M059J (cell line): ENCODE measurements around the gene KCNK4. TPM values are rescaled to one million over a fixed set of nuclear protein-coding genes. Genes with fewer than 3 reads are reported as not detected.

Experiments
- DNase-seq: peaks from one replicate; pipeline ENCODE4 v3.0.0-alpha.2; 2012; ENCODE audit warnings: low read depth
- total RNA-seq: library from RNA; depleted of rRNA; stranded (reverse); fragments of >200 nt; shearing (Covaris generic); gene quantifications from 2 replicates; pipeline ENCODE4 v1.2.3, GENCODE V29; 2014

The KCNK4 gene
- total RNA-seq, 1 experiment from 2014 or later: 0.10 TPM

DNA sequence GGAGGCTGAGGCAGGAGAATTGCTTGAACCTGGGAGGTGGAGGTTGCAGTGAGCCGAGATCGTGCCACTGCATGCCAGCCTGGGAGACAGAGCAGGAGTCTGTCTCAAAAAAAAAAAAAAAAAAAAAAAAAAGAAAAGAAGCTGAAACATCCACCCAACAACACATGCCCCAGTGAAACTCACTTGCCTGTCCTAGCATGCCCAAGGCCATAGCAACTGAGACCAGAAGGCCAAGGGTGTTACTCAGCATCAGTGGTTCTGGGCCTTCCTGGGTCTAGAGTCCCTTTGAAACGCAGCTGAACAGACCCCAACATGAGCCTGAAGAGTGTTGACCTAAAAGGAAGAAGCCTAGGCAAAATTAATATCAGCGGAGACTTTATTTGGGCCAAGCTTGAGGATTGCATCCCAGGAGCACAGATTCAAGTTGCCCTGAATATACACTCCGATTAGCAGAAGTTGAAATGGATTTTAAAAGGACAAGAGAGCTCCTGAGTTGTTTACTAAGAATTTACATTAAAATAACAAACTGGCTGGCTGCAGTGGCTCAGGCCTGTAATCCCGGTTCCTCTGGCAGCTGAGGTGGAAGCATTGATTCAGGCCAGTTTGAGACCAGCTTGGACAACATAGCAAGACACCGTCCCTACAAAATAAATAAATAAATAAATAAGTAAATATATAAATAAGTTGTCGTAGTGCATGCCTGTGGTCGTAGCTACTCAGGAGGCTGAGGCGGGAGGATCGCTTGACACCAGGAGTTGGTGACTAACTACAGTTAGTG is 33.8 kb downstream of the KCNK4 start:
- no peak for DNase-seq

DNA sequence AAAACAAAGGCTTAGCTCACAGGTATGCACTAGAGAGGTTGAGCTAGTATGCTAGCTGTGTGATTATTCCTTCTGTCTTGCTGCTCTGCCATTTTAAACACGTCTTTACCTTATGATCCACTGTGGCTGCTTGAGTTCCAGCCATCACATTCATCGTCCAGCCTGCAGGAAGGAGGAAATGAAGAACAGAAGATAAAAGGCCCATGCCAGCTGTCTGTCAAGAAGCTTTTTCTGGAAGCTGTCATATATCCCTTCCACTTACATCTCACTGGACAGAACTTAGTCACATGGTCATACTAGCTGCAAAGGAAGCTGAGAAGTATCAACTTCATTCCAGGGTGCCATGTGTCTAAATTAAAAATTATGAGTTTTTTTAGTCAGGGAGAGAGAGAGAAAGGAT is 36.3 kb downstream of the KCNK4 start:
- no peak for DNase-seq

DNA sequence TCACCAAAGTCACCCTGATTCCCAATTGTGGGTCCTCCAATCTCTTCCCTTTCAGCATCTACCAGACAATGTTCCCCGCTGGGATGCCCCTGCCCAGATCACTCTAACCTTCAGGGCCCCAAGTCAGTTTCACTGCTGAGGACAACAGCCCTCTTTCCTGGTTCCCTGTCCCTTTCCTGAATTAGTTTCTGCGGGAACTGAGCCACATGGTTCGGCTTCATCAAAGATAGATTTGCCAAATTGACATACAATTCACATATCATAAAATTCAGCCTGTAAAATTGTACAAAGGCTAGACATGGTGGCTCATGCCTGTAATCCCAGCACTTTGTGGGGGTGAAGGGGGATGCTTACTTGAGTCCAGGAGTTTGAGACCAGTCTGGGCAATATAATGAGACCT is 36.9 kb downstream of the KCNK4 start:
- no peak for DNase-seq

DNA sequence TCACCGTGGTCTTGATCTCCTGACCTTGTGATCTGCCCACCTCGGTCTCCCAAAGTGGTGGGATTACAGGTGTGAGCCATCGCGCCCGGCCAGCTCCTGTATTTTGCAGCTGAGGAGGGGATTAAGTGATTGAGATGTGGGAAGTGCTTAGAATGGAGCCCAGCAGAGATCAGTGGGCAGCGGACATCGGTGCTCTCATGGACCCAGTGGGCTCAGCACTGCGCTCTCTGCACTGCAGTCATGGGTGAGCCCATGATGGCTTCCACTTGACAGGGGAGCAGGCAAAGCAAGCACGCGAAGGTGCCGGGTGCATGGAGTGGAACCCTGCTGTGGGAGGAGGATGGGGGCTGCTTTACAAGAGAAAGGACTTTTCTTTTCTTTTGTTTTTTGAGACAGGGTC is 39.8 kb downstream of the KCNK4 start:
- DNase-seq: no peak

DNA sequence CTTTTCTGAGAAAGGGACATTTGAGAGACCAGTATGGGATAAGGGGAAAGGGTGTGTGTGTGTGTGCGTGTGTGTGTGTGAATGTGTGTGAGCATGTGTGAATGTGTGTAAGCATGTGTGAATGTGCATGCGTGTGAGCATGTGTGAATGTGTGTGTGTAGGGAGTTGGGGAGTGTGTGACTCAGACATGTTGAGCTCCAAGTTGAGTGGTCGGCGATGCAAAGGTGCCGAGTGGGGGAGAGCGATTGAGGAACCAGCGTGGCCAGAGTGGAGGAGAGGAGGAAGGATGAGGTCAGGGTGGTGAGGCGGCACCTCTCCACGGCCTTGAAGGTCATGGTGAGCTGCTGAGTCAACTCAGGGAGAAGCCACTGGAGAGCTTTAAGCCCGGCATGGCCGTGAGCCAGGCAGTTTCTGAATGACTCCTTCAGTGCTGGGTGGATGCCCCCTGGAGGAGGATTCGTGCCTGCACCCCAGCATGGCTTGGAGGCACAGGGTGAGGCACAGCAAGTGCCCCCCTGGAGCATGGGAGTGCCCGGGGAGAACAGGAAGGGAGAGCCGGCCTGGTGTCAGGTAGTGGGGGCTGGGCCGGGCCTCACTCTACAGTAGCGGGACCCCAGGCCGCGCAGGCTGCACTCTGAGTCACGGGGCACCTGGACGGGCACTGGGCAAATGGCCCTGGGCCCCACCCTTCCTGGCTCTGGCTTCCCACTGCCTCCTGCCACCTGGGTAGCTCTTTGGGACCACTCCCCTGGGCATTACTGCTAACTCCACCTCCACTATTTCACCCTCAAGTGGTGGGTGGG is 40.7 kb downstream of the KCNK4 start:
- DNase-seq: peak; percentile 96

DNA sequence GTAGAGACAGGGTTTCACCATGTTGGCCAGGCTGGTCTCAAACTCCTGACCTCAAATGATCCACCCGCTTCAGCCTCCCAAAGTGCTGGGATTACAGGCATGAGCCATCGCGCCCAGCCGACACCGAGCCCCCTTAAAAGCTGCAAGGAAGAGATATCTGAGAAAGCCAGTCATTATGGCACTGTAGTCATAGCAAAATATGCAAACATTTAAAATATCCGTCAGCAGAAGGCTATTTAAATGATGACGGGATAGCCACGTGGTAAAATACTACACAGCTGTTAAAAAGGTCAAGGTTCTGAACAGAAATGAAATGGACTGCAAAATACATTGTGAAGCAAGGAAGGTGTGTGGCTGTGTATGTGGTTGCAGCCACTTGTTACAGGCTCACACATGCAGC is 42.5 kb downstream of the KCNK4 start:
- DNase-seq: no peak

DNA sequence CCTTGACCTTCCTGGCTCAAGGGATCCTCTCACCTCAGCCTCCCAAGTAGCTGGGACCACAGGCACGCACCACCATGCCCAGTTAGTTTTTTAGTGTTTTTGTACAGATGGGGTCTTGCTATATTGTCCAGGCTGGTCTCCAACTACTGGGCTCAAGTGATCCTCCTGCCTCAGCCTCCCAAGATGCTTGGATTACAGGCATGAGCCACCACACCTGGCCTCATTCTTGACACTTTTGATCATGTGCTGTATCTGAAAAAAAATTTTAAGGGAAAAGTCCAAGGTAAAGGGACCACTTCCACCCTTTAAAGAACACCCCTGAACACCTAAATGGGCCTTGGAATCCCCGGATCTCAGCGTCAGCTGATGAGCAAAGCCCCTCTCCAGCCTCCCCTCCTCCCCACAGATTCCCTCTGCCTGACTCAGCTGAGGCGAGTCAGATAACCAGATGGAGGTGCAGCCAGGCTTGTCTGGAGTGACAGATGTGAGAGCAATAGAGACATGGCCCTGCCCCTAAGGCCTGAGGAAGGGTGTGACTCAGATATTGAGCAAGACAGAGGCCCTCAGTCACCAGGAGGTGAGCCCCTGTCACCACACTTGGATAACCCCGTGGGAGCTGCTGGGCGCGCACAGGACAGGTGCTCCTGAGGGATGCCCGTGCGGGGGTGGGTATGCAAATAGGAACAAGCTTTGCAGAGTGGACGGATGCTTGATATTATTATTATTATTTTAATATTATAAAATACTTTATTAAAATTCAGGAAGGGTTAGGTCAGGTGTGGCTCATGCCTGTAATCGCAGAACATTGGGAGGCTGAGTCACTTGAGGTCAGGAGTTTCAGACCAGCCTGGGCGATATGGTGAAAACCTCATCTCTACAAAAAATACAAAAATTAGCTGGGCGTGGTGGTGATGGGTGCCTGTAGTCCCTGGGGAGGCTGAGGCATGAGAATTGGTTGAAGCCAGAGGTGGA is 43.9 kb downstream of the KCNK4 start:
- DNase-seq: peak; percentile 99

DNA sequence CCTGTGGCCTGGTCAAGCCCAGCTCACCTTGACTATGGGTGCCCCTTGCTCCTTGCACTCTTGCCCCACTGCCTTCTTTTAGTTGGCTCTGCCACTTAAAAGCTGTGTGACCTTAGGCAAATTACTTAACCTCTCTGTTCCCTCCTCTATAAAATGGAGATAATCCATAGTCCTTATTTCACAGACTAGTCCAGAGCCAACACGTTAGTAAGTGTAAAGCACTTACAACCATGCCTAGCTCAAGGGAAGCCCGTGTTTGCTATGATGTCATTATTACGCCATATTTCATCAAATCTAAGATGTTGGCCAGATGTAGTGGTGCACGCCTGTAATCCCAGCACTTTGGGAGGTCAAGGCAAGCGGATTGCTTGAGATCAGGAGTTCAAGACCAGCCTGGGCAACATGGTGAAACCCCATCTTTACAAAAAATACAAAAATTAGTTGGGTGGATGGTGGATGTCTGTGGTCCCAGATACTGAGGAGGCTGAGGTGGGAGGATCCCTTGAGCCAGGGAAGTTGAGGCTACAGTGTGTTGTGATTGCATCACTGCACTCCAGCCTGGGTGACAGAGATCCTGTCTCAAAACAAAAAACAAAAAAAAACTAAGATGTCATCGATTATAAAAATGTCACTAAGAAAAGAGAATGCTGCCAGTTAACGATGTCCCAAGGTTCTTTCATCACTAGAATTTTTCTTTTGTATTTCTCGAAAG is 46.6 kb downstream of the KCNK4 start:
- no peak for DNase-seq

DNA sequence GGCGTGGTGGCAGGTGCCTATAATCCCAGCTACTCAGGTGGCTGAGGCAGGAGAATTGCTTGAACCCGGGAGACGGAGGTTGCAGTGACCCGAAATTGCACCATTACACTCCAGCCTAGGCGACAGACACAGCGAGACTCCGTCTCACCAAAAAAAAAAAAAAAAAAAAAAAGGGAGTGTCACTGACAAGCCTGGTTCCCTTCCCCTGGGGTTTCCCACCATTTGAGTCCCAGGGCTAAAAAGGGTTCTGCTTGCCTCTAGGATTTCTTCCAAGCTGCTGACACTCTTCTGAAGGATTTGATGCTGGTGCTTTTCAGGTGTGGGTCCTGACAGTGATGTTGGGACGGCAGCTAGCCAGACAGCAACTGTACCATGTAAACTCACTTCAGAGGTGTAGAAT is 47.6 kb downstream of the KCNK4 start:
- no peak for DNase-seq

DNA sequence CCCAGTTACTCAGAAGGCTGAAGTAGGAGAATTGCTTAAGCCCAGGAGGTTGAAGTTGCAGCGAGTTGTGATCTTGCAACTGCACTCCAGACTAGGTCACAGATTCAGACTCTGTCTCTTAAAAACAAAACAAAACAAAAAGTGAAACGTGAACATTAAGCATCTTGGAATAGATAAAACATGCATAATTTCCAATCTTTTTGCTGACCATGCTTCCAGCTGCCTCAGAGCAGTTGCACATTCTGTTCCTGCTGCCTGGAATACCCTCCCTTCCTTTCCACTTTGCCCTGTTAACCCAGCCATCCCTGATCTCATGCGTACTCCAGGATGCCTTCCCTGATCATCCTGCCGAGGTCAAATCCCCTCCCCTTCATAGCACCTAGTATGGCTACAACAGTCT is 48.2 kb downstream of the KCNK4 start:
- no peak for DNase-seq

DNA sequence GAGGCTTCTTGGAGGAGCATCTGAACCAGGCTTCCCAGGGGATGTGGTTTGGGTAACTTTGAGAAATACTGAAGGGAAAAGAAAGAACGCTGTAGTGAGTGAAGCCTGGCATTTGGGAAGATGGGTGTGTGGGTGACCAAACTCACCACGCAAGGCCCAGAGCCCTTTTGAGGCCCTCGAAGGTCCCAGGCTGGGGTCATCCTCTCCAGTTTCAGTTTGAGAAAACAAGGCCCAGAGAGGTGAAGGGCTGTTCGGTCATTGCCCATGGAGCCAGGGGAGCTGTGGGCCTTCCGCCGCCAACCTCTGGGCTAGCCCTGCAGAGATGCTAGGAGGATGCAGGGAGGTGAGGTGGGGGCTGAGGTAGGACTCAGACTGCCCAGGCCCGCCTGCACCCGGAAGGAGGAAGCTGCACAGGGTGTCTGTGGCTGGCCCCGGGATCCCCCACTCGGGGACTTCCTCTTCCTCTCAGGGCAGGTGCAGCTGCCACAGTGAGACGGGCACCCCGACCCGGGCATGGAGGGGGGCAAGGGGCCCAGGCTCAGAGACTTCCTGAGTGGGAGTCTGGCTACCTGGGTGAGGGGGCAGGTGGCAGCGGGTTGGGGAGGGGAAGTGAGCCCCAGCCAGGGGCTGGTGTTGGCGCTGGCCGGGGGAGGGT is 48.8 kb downstream of the KCNK4 start, which contains the start of gene CCDC88B:
Gene CCDC88B, plus strand, starts transcription at position 451 of the 655 bp plus-strand sequence. Its CDS starts 63 bp downstream, at position 514.
- no peak for DNase-seq

DNA sequence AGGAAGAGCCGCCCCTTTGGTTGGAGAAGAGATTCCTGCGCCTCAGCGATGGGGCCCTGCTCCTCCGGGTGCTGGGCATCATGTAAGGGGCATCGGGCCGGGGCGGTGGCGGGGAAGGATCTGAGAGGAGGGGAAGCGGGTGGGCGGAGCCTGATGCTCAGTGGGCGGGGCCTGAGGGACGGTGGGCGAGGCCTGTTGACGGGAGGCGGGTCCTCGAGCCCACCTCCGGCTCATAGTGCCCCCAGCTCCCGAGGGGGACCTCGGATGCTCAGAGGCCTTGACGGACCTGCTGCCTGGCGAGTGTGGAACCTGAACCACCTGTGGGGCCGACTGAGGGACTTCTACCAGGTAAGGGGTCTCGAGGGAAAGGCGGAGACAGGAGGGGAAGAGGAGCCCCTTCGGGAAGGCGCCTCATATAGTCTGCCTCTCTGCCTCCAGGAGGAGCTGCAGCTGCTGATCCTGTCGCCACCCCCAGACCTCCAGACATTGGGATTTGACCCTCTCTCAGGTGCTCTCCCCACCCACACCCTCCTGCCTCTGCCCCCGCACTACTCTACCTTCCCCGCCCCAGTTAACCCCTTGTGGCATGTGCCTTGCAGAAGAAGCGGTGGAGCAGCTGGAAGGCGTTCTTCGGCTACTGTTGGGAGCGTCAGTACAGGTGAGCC is 49.7 kb downstream of the KCNK4 start:
- DNase-seq: no peak

DNA sequence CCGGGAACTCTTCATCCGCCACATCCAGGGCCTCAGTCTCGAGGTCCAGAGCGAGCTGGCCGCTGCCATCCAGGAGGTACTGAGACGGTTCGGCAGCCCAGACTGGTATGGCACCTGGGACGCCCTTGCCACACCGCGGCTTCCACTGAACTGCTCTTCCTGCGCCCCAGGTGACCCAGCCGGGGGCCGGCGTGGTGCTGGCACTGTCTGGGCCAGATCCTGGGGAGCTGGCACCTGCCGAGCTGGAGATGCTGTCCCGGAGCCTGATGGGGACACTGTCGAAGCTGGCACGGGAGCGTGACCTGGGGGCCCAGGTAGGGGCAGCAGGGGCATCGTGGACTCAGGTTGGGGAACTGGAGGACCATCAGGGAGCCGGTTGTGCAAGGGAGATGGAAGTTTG is 50.3 kb downstream of the KCNK4 start:
- no peak for DNase-seq

DNA sequence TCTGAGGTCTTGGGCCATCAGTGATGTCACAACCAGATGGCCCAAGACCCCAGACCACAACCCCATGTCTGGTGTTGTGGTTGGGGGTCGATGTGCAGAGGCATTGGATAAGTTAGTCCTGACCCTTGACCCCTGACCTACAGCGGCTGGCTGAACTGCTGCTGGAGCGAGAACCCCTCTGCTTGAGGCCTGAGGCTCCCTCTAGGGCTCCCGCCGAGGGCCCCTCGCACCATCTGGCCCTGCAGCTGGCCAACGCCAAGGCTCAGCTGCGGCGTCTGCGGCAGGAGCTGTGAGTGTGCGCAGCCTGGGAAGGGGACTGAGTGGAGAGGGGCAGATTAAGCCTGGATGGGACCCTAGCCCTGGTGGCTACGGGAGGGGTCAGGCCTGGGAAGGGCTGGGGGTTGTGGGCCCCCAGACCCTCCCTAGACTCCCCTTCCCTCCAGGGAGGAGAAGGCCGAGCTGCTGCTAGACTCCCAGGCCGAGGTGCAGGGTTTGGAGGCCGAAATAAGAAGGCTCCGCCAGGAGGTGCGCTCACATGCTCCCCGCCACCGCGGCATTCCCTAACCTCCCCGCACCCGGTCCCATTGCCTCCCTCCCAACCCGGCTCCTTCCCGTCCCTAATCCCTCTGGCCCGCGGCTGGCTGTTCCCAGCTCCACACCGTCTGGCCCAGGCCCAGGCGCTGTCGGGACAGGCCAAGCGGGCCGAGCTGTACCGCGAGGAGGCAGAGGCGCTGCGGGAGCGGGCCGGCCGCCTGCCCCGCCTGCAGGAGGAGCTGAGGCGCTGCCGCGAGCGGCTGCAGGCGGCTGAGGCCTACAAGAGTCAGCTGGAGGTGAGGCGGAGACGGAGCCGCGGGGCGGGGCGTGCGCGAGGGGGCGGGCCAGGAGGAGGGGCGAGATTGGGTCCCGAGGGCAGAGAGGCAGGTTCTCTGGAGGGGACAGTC is 51.0 kb downstream of the KCNK4 start:
- peak; percentile 83 for DNase-seq

DNA sequence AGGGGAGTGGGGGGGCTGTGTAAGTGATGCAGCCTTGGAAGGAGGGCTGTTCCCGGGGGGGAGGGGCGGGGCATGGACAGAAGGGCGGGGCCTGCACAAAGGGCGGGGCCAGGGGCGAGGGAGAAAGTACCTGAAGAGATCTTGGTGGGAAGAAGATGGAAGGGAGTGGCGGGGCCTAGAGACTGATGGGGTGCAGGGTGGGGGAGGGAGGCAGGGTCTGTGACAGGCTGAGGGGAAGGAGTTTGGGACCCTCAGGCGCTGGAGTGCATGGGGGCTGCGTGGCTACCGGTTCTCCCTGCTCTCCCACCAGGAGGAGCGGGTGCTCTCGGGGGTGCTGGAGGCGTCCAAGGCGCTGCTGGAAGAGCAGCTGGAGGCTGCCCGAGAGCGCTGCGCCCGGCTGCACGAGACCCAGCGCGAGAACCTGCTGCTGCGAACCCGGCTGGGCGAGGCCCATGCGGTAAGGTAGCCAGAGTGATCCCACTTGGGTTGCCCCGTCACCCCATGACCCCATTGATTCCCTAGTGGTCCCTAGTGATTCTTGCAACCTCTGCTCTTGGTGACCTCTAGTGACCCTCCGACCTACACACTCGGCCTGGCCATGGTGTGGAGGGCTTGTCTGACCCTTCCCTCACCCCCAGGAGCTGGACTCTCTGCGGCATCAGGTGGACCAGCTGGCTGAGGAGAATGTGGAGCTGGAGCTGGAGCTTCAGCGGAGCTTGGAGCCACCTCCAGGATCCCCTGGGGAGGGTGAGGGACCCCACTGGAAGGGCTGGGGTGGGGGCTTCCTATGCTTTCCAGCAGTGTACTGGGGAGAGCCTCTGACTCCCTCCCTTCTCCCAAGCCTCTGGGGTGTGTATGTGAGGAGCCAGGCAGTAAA is 52.0 kb downstream of the KCNK4 start:
- no peak for DNase-seq

DNA sequence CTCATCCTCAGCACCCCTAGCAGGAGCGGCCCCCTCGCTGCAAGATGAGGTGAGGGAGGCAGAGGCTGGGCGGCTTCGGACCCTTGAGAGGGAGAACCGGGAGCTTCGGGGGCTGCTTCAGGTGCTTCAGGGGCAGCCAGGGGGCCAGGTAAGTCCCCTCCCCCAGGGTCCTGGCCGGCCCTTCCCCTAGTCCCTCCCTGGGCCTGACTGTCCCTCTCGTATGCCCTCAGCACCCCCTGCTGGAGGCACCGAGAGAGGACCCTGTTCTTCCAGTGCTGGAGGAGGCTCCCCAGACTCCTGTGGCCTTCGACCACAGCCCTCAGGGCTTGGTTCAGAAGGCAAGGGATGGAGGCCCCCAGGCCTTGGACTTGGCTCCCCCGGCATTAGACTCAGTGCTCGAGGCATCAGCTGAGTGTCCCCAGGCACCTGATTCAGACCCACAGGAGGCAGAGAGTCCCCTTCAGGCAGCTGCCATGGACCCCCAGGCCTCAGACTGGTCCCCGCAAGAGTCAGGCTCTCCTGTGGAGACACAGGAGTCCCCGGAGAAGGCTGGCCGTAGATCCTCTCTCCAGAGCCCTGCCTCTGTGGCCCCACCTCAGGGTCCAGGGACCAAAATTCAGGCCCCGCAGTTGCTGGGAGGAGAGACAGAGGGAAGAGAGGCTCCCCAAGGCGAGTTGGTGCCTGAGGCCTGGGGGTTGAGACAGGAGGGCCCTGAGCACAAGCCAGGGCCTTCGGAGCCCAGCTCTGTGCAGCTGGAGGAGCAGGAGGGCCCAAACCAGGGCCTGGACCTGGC is 52.9 kb downstream of the KCNK4 start:
- DNase-seq: no peak

DNA sequence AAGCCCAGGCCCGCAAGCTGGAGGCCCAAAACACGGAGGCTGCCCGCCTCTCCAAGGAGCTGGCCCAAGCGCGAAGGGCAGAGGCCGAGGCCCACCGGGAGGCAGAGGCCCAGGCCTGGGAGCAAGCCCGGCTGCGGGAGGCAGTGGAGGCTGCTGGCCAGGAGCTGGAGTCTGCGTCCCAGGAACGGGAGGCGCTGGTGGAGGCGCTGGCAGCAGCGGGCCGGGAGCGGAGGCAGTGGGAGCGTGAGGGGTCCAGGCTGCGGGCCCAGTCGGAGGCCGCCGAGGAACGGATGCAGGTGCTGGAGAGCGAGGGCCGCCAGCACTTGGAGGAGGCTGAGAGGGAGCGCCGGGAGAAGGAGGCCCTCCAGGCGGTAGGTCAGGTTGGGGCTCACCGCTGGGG is 53.7 kb downstream of the KCNK4 start:
- no peak for DNase-seq
